CD4-positive, alpha-beta T cell (primary cell): ENCODE measurements around the gene NFRKB. TPM values are rescaled to one million over a fixed set of nuclear protein-coding genes. Genes with fewer than 3 reads are reported as not detected.

Experiments used
- ATAC-seq: fragments of 200-7000 bp; cut with Tn5 transposase; one replicate; pipeline ENCODE4 v1.10.0; 2022; ENCODE audit warnings: mild to moderate bottlenecking; ENCODE audit not compliant: poor library complexity
- CTCF ChIA-PET: fragments of 350-600 bp; sonication (Branson Sonifier 250); formaldehyde crosslinking; loops from one replicate; lab custom pipeline; 2021; ENCODE audit warnings: antibody characterized with exemption, inconsistent platforms; lab: Charles Lee
- POLR2A ChIA-PET: fragments of 350-600 bp; sonication (Branson Sonifier 250); formaldehyde crosslinking; loops from one replicate; lab custom pipeline; 2021; ENCODE audit warnings: antibody characterized with exemption, inconsistent platforms; lab: Charles Lee
- DNase-seq, 14 experiments: peaks; one replicate each; pipeline ENCODE4 v3.0.0-alpha.2; 2013 to 2020; ENCODE audit warnings: mixed read lengths in 2 of 14
- H3K27ac ChIP-seq, 2 donors: one replicate each; pipeline versions ENCODE4 v1.5.1 to v1.7.0; 2013; ENCODE audit warnings: low read length in 2 of 2, low read depth in 1 of 2, mild to moderate bottlenecking in 1 of 2
- H3K27me3 ChIP-seq, 2 experiments: 1 replicate in 1 of 2; 2 replicates in 1 of 2; pipeline versions ENCODE4 v1.6.1 to v1.7.0; 2013; ENCODE audit warnings: low read length in 2 of 2, control low read depth in 1 of 2, mild to moderate bottlenecking in 1 of 2, moderate library complexity in 1 of 2; ENCODE audit not compliant: insufficient read depth in 2 of 2, control insufficient read depth in 1 of 2
- H3K36me3 ChIP-seq: one replicate; pipeline ENCODE4 v1.6.1; 2013; ENCODE audit warnings: low read length, control low read depth; ENCODE audit not compliant: insufficient read depth
- H3K4me1 ChIP-seq: one replicate; pipeline ENCODE4 v1.6.1; 2013; ENCODE audit warnings: low read length, control low read depth; ENCODE audit not compliant: insufficient read depth
- H3K4me3 ChIP-seq: one replicate; pipeline ENCODE4 v1.5.1; 2013; ENCODE audit warnings: mild to moderate bottlenecking, low read length, moderate library complexity
- H3K9me3 ChIP-seq, 2 experiments: 1 replicate in 1 of 2; 2 replicates in 1 of 2; pipeline versions ENCODE4 v1.6.1 to v1.7.0; 2013; ENCODE audit warnings: low read length in 2 of 2, mild to moderate bottlenecking in 2 of 2, control low read depth in 1 of 2, moderate library complexity in 1 of 2; ENCODE audit not compliant: control insufficient read depth in 1 of 2, insufficient read depth in 1 of 2
- H3K27ac Mint-ChIP-seq: one replicate; pipeline ENCODE4 v1.8.0; 2020; ENCODE audit warnings: mixed read lengths
- H3K27me3 Mint-ChIP-seq: one replicate; pipeline ENCODE4 v1.8.0; 2021; ENCODE audit warnings: mixed read lengths
- H3K36me3 Mint-ChIP-seq: one replicate; pipeline ENCODE4 v1.8.0; 2021; ENCODE audit warnings: low read depth, mixed read lengths
- H3K4me1 Mint-ChIP-seq: one replicate; pipeline ENCODE4 v1.8.0; 2021; ENCODE audit warnings: low read depth, mixed read lengths
- H3K4me3 Mint-ChIP-seq: one replicate; pipeline ENCODE4 v1.8.0; 2020; ENCODE audit warnings: mild to moderate bottlenecking, mixed read lengths
- H3K9me3 Mint-ChIP-seq: one replicate; pipeline ENCODE4 v1.8.0; 2020; ENCODE audit warnings: mixed read lengths
- CTCF ChIP-seq: fragments of 200-600 bp; IDR thresholded peaks from one replicate; pipeline ENCODE4 v1.8.0; 2022; ENCODE audit warnings: antibody characterized with exemption, mild to moderate bottlenecking
- intact Hi-C, 2 experiments: fragments of 100-400 bp; cut with DNase I in 1 of 2; cut with micrococcal nuclease in 1 of 2; formaldehyde crosslinking; loops; one replicate each; pipeline versions ENCODE4 v1.15.1 to v1.9.0; 2023 to 2025; cut with DNase I, micrococcal nuclease
- total RNA-seq, 174 experiments: library from RNA in 2 of 174; stranded (reverse) in 2 of 174; gene quantifications; one replicate each; pipeline ENCODE4 v1.2.3 and lab custom pipeline; 2021 to 2026

The NFRKB gene
- total RNA-seq, 2 experiments from 2014 or later = 61.7 to 64.5 TPM

- H3K9me3 Mint-ChIP-seq = no peaks in the 10 kb centered on the region
- no peak for ATAC-seq
- no peaks in the 10 kb centered on the region for H3K27me3 Mint-ChIP-seq
- ChIA-PET POLR2A (no interaction called here), CTCF (interaction anchor here (1.0 kb wide), 1 partner anchor 190 kb away, joined by 3 read pairs; no protein-coding TSS in a partner anchor)
- no peak for TF ChIP-seq CTCF
- no peak for DNase-seq
- Histone ChIP-seq H3K4me3 (no peak overlapping the region), H3K27me3 (no peaks in the 10 kb centered on the region), H3K27ac (no peak overlapping the region), H3K4me1 (no peaks in the 10 kb centered on the region), H3K9me3 (no peaks in the 10 kb centered on the region), H3K36me3 (peaks cover 17% of the 10 kb centered on the region)
- intact Hi-C loops = no loop called here
- H3K4me1 Mint-ChIP-seq = no peaks in the 10 kb centered on the region
- H3K4me3 Mint-ChIP-seq = no peak overlapping the region
- no peak overlapping the region for H3K27ac Mint-ChIP-seq
- peaks cover 56% of the 10 kb centered on the region for H3K36me3 Mint-ChIP-seq
Measured at GRCh38 chr11:129935723-129936122, 40.3 kb upstream of the NFRKB start.

- intact Hi-C loops = no loop called here
- H3K27me3 ChIP-seq = no peaks in the 10 kb centered on the region
- ATAC-seq (no peak), DNase-seq (no peak)
- no peak overlapping the region for H3K27ac ChIP-seq
- ChIA-PET POLR2A (no interaction called here), CTCF (interaction anchor here (1.7 kb wide), 1 partner anchor 11 kb away, joined by 8 read pairs; no protein-coding TSS in a partner anchor)
- H3K36me3 ChIP-seq = peaks cover 26% of the 10 kb centered on the region
- no peaks in the 10 kb centered on the region for H3K9me3 ChIP-seq
- TF ChIP-seq CTCF = no peak
- no peak overlapping the region for H3K4me3 ChIP-seq
- H3K4me1 Mint-ChIP-seq = no peaks in the 10 kb centered on the region
- H3K27ac Mint-ChIP-seq = no peak overlapping the region
- H3K4me1 ChIP-seq = no peaks in the 10 kb centered on the region
- H3K27me3 Mint-ChIP-seq = no peaks in the 10 kb centered on the region
- peaks cover 66% of the 10 kb centered on the region for H3K36me3 Mint-ChIP-seq
- no peak overlapping the region for H3K4me3 Mint-ChIP-seq
- no peaks in the 10 kb centered on the region for H3K9me3 Mint-ChIP-seq
Measured at GRCh38 chr11:129933891-129934290, 38.5 kb upstream of the NFRKB start.

GRCh38 chr11:129933262-129933661 is 37.9 kb upstream of the NFRKB start:
- no peak overlapping the region for H3K4me3 ChIP-seq
- H3K27me3 Mint-ChIP-seq = no peaks in the 10 kb centered on the region
- H3K9me3 ChIP-seq = no peaks in the 10 kb centered on the region
- H3K4me1 Mint-ChIP-seq = no peaks in the 10 kb centered on the region
- H3K36me3 ChIP-seq = peaks cover 26% of the 10 kb centered on the region
- DNase-seq (no peak), ATAC-seq (no peak)
- no peak overlapping the region for H3K4me3 Mint-ChIP-seq
- intact Hi-C loops = no loop called here
- no peak overlapping the region for H3K27ac Mint-ChIP-seq
- no peak overlapping the region for H3K27ac ChIP-seq
- POLR2A ChIA-PET = interaction anchor here (0.6 kb wide), 1 partner anchor 197 kb away, joined by 3 read pairs; no protein-coding TSS in a partner anchor
- CTCF ChIA-PET = interaction anchor here (1.7 kb wide), 1 partner anchor 10 kb away, joined by 8 read pairs; no protein-coding TSS in a partner anchor
- no peaks in the 10 kb centered on the region for H3K27me3 ChIP-seq
- peaks cover 60% of the 10 kb centered on the region for H3K36me3 Mint-ChIP-seq
- H3K4me1 ChIP-seq = no peaks in the 10 kb centered on the region
- no peaks in the 10 kb centered on the region for H3K9me3 Mint-ChIP-seq
- TF ChIP-seq CTCF = no peak
